Osteocyte (in vitro differentiated cells): Measurements from ENCODE around the gene PRSS12. TPM values are rescaled to one million over a fixed set of nuclear protein-coding genes. Genes with fewer than 3 reads are reported as not detected.

Experiments
- DNase-seq: peaks from one replicate; pipeline ENCODE4 v3.0.0; 2021; ENCODE audit warnings: mixed read lengths; ENCODE audit not compliant: unreplicated experiment; ENCODE audit errors: extremely low spot score
- H3K27ac Mint-ChIP-seq: one replicate; pipeline ENCODE4 v1.8.0; 2021; ENCODE audit warnings: mild to moderate bottlenecking, mixed read lengths; ENCODE audit not compliant: unreplicated experiment
- H3K27me3 Mint-ChIP-seq: one replicate; pipeline ENCODE4 v1.8.0; 2021; ENCODE audit warnings: mixed read lengths; ENCODE audit not compliant: unreplicated experiment
- H3K36me3 Mint-ChIP-seq: one replicate; pipeline ENCODE4 v1.8.0; 2021; ENCODE audit warnings: mixed read lengths; ENCODE audit not compliant: unreplicated experiment
- H3K4me1 Mint-ChIP-seq: one replicate; pipeline ENCODE4 v1.8.0; 2021; ENCODE audit warnings: mixed read lengths; ENCODE audit not compliant: unreplicated experiment
- H3K4me3 Mint-ChIP-seq: one replicate; pipeline ENCODE4 v1.8.0; 2021; ENCODE audit warnings: mild to moderate bottlenecking, moderate library complexity, mixed read lengths; ENCODE audit not compliant: unreplicated experiment
- H3K9me3 Mint-ChIP-seq: one replicate; pipeline ENCODE4 v1.8.0; 2021; ENCODE audit warnings: mixed read lengths; ENCODE audit not compliant: unreplicated experiment
- CTCF ChIP-seq: fragments of 200-600 bp; sonication (generic); IDR thresholded peaks from 2 replicates; pipeline ENCODE4 v1.5.0; 2021; ENCODE audit warnings: antibody characterized with exemption, mild to moderate bottlenecking, moderate library complexity
- total RNA-seq: library from RNA; stranded (reverse); gene quantifications from 2 replicates; pipeline ENCODE4 v1.2.1, GENCODE V29; 2021

Gene PRSS12
- total RNA-seq, 1 donor from 2014 or later = 15.3 TPM

- H3K27me3 Mint-ChIP-seq = no peaks in the 10 kb centered on the region
- H3K27ac Mint-ChIP-seq = peak overlapping the region; percentile 96
- H3K4me1 Mint-ChIP-seq = peaks cover 40% of the 10 kb centered on the region
- H3K9me3 Mint-ChIP-seq = no peaks in the 10 kb centered on the region
- H3K36me3 Mint-ChIP-seq = peaks cover 12% of the 10 kb centered on the region
- peak overlapping the region; percentile 89 for H3K4me3 Mint-ChIP-seq
- no peak for DNase-seq
- TF ChIP-seq CTCF = no peak
These were observed 72.8 kb downstream of the PRSS12 start for GRCh38 chr4:118279920-118280432.

- peak overlapping the region; percentile 96 for H3K27ac Mint-ChIP-seq
- no peak for DNase-seq
These were observed 73.5 kb downstream of the PRSS12 start for GRCh38 chr4:118279328-118279727.

GRCh38 chr4:118278473-118279274, 74.1 kb downstream of the PRSS12 start:
- peaks cover 12% of the 10 kb centered on the region for H3K36me3 Mint-ChIP-seq
- peak overlapping the region; percentile 89 for H3K4me3 Mint-ChIP-seq
- H3K27ac Mint-ChIP-seq = peak overlapping the region; percentile 96
- TF ChIP-seq CTCF = no peak
- peaks cover 40% of the 10 kb centered on the region for H3K4me1 Mint-ChIP-seq
- H3K9me3 Mint-ChIP-seq = no peaks in the 10 kb centered on the region
- peak; percentile 98 for DNase-seq
- H3K27me3 Mint-ChIP-seq = no peaks in the 10 kb centered on the region

More at GRCh38 chr4:118279328-118279727, 73.5 kb downstream of the PRSS12 start:
- H3K36me3 Mint-ChIP-seq = peaks cover 12% of the 10 kb centered on the region
- peaks cover 40% of the 10 kb centered on the region for H3K4me1 Mint-ChIP-seq
- peak overlapping the region; percentile 89 for H3K4me3 Mint-ChIP-seq
- H3K9me3 Mint-ChIP-seq = no peaks in the 10 kb centered on the region
- TF ChIP-seq CTCF = no peak
- no peaks in the 10 kb centered on the region for H3K27me3 Mint-ChIP-seq

GRCh38 chr4:118277243-118277642, 75.6 kb downstream of the PRSS12 start:
- TF ChIP-seq CTCF = no peak
- DNase-seq = no peak
- no peaks in the 10 kb centered on the region for H3K9me3 Mint-ChIP-seq
- H3K4me3 Mint-ChIP-seq = peak overlapping the region; percentile 16
- H3K27ac Mint-ChIP-seq = no peak overlapping the region
- H3K36me3 Mint-ChIP-seq = peaks cover 12% of the 10 kb centered on the region
- H3K27me3 Mint-ChIP-seq = no peaks in the 10 kb centered on the region
- H3K4me1 Mint-ChIP-seq = peaks cover 37% of the 10 kb centered on the region

GRCh38 chr4:118276580-118276979, 76.2 kb downstream of the PRSS12 start:
- no peak for TF ChIP-seq CTCF
- no peak for DNase-seq
- H3K9me3 Mint-ChIP-seq = no peaks in the 10 kb centered on the region
- H3K4me1 Mint-ChIP-seq = peaks cover 33% of the 10 kb centered on the region
- H3K4me3 Mint-ChIP-seq = no peak overlapping the region
- peaks cover 10% of the 10 kb centered on the region for H3K36me3 Mint-ChIP-seq
- H3K27ac Mint-ChIP-seq = no peak overlapping the region
- H3K27me3 Mint-ChIP-seq = no peaks in the 10 kb centered on the region
